Measurements from ENCODE around the gene BAZ1B.

DNA sequence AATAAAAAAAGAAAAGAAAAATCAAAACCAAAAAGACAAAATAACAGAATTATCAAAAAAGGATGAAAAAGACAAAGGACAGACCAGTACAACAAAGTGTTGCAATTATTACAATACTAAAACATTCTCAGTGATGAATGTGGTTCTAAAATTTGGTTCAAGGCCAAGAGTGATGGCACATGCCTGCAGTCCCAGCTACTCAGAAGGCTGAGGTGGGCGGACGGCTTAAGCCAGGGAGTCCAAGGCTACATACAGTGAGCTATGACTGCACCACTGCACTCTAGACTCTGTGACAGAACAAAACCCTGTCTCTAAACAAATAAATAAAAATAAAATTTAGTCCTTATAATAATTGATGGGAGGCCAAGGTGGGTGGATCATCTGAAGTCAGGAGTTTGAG, 14.5 kb downstream of the BAZ1B start:
- TF ChIP-seq POLR2A (IDR thresholded peaks at IDR 0.05), result no peak
- TF ChIP-seq, protein P1, sequence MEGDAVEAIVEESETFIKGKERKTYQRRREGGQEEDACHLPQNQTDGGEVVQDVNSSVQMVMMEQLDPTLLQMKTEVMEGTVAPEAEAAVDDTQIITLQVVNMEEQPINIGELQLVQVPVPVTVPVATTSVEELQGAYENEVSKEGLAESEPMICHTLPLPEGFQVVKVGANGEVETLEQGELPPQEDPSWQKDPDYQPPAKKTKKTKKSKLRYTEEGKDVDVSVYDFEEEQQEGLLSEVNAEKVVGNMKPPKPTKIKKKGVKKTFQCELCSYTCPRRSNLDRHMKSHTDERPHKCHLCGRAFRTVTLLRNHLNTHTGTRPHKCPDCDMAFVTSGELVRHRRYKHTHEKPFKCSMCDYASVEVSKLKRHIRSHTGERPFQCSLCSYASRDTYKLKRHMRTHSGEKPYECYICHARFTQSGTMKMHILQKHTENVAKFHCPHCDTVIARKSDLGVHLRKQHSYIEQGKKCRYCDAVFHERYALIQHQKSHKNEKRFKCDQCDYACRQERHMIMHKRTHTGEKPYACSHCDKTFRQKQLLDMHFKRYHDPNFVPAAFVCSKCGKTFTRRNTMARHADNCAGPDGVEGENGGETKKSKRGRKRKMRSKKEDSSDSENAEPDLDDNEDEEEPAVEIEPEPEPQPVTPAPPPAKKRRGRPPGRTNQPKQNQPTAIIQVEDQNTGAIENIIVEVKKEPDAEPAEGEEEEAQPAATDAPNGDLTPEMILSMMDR (IDR thresholded peaks at IDR 0.05), result no peak

All from body of pancreas (tissue), 4 donors.